HG03520 (cell line): ENCODE measurements around the gene DLST.

Source experiments
- ATAC-seq: cut with Tn5 transposase; IDR thresholded peaks from one replicate; pipeline ENCODE4 v1.9.1; 2021; ENCODE audit warnings: mild to moderate bottlenecking, moderate library complexity; ENCODE audit not compliant: unreplicated experiment

The DLST gene

DNA sequence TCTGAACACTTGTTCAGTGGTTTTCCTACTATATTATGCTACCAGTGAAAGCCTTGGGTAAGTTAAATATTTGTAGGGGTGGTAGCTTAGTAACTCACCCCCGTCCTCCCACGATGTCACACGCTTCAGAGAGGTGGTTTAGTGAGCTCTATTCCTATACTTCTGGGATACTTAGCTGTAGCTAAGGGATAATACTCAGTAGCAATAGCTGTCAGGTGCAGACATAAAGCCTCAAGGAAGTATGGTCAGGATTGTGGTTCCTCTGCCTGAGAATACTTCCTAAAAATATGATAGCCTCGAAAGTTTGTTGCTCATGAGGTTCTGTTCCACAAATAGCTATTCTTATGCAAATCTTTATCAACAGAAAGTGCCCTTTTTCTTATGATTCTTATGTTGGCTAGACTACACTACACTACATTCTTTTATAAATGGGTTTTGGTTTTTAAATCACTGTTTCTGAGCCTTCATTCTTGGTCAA is 11.9 kb downstream of the DLST start:
- ATAC-seq = peak; percentile 56

DNA sequence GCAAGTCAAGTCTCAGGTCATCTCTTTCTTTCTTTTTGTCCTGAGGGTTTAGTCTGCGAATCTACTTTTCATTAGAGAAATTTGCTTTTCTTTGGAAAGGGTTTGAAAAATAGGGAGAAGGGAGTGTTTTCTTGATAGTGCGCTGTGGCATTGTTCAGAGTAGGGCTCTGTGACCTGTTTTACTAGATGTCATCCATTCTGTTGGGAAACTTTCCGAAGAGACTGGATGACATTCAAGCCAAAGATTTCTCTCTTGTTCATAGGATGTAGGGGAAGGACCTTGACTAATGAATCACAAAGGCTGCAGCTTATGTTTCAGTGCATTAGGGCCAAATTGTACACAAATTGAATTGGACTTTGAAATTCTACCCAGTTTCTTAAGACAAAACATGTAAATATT is 14.7 kb downstream of the DLST start:
- no peak for ATAC-seq

DNA sequence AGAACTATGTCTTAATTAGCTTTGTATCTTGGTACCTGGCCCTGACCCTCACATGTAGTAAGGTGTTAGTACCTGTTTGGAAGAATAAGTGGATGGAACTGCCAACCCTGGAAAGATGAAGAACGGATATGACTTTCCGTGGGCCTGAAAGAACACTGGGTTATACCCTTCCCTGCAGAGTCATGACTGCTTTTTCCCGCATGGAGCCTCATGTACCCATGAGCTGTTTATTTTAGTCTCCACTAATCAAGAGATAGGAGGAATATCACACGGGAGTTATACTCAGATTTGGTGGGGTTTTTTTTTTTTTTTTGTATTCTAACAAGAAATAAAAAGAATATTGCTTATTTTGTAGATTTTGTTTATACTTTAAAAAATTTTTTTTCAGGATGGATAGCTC is 15.9 kb downstream of the DLST start:
- ATAC-seq = no peak

GRCh38 chr14:74898083-74898482 is 16.4 kb downstream of the DLST start:
- ATAC-seq = no peak

- ATAC-seq = no peak
Measured at GRCh38 chr14:74898694-74899093, 17.0 kb downstream of the DLST start.

GRCh38 chr14:74902941-74903705 is 21.4 kb downstream of the DLST start:
- no peak for ATAC-seq

- no peak for ATAC-seq
Measured at GRCh38 chr14:74904635-74905503, 23.2 kb downstream of the DLST start.

- no peak for ATAC-seq
Measured at GRCh38 chr14:74905595-74906142, 24.0 kb downstream of the DLST start.

- ATAC-seq = no peak
Measured at GRCh38 chr14:74906925-74907521, 25.3 kb downstream of the DLST start.

- no peak for ATAC-seq
Measured at GRCh38 chr14:74907744-74908143, 26.0 kb downstream of the DLST start.

- no peak for ATAC-seq
Measured at GRCh38 chr14:74908861-74909341, 27.2 kb downstream of the DLST start.

GRCh38 chr14:74909501-74909900 is 27.8 kb downstream of the DLST start:
- ATAC-seq = no peak

DNA sequence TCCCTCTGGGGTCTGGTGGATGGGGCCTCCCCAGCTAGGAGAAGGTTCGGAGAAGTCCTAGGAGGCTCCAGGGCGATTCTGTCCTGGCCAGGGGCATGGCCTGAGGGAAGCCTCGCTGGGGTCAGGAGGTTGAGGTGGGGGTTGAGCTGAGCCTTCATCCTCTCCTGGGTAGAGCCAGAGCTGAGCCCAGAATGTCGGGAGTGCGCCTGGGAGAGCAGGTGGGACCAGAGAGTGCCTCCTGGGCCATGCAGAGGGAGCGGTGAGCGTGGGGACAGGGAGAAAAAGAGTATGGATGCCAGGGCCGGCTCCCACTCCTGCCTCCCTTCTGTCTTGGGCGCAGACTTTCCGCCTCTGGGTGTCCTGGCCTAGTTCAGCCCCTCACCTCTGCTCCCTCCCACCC is 28.2 kb downstream of the DLST start:
- ATAC-seq = no peak

GRCh38 chr14:74910556-74910955 is 28.8 kb downstream of the DLST start:
- ATAC-seq = no peak

GRCh38 chr14:74911221-74911620 is 29.5 kb downstream of the DLST start:
- ATAC-seq = no peak

DNA sequence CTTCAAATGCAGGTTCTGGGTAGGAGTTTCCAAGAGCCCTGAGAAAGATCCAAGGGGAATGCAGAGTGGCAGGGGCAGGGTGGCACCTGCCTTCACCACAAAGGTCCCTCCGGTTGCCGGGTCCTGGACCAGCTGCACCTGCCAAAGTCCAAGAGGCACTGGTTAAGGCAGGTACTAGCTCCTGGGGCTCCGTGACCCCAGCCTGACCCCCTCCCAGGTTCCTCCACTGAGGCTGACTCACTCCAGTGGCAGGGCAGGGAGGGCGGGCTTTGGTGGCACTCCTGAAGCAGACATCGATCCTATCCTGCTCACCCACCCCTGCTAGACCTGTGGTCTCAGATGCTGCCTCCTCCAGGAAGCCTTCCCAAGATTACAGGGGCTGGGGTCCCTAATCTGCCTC is 30.0 kb downstream of the DLST start:
- ATAC-seq = no peak

DNA sequence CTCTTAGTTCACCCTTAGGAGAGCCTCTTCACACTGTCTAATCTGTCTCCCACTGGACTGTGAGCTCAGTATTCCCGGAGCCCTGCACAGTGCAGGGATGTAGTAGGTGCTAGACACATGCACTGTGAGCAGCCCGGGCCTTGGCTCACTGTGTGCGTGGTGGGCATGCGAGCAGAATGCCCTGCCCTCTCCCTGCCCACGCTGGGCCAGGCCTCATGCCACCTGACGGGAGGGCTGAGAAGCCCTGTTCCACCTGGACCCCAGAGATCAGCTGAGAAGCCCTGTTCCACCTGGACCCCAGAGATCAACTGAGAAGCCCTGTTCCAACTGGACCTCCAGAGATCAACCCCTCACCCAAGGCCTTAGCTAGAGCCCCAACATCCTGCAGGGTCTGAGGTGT is 30.4 kb downstream of the DLST start:
- no peak for ATAC-seq

DNA sequence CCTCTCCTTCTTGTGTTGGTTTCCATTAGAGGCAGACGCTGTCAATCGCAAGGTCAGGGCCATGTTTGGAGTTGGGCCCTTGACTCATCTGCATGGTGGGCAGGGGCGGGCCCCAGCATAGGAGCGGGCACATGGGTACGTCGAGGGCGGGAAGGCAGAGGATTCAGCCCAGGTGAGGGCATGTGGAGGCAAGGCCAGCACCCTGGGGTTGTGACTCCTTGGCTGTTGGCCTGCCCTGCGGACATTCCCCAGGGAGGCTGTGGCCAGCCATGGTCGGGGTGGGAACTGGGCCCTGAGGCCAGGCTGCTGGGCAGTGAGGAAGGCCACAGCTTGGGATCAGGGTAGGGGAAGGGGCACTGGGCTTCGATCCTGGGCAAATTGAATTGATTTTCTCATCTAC is 31.1 kb downstream of the DLST start:
- ATAC-seq = no peak

- no peak for ATAC-seq
Measured at GRCh38 chr14:74913393-74913910, 31.7 kb downstream of the DLST start.

GRCh38 chr14:74913986-74914573 is 32.4 kb downstream of the DLST start:
- no peak for ATAC-seq

DNA sequence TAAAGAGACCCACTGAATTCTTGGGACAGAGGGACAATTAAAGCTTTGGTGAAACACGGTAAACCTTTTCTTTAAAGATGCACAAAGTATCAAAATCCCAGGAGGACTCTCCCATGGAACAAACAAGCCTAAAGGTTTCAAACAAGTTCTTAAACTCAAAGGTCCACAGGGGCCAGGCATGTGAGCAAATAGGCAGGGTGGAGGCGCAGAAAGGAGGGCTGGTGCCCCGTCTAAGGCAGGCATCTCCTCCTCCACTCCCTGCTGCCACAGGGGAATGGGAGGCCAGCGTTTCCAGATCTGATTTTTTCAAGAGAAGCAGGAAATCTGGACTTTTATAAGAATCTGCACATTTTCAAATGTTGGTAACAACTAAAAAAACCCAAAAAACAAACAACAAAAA is 33.7 kb downstream of the DLST start:
- no peak for ATAC-seq
